K562 (cell line): Measurements from ENCODE around the gene TMEM131L. TPM values are rescaled to one million over a fixed set of nuclear protein-coding genes. Genes with fewer than 3 reads are reported as not detected.
A peak's percentile ranks its signal among the peaks of the same experiment; 100 is the strongest.

Experiments used
- ATAC-seq: fragments of 200-7000 bp; cut with Tn5 transposase; 3 replicates; pipeline ENCODE4 v1.9.1; 2020; ENCODE audit warnings: moderate library complexity
- BruUV-seq: library from RNA; stranded (reverse); fragments of 400-500 nt; replicated peaks from 2 replicates; lab custom pipeline; 2021; lab: Mats Ljungman, UMichigan
- CTCF ChIA-PET: fragments of 300-600 bp; formaldehyde crosslinking; extraction: SDS; loops from one replicate; lab custom pipeline; 2021; ENCODE audit warnings: low intra/inter-chr PET ratio; lab: Yijun Ruan, JAX
- POLR2A ChIA-PET: fragments of 300-600, 350-650 bp; sonication (Branson Sonifier 250); formaldehyde crosslinking; extraction: SDS; loops from one replicate; lab custom pipeline; 2021; ENCODE audit warnings: antibody characterized with exemption, inconsistent platforms; lab: Yijun Ruan, JAX
- DNase-seq, 4 experiments: peaks; one replicate each; pipeline versions ENCODE4 v3.0.0 to v3.0.0-alpha.2; 2011 to 2018; ENCODE audit warnings: low spot score in 3 of 4, mixed read lengths in 3 of 4; ENCODE audit errors: extremely low read depth in 1 of 4
- FAIRE-seq: peaks from 2 replicates; lab custom pipeline; 2011; peaks lifted over from hg19 to GRCh38; lab: Jason Lieb, UNC
- H2AFZ ChIP-seq: 2 replicates; pipeline ENCODE4 v1.6.0; 2011; ENCODE audit warnings: low read depth, low read length, control low read depth, inconsistent platforms
- H3K27ac ChIP-seq: fragments of 200-600 bp; 3 replicates; pipeline ENCODE4 v1.8.0; 2011; ENCODE audit warnings: low read depth, mild to moderate bottlenecking, control low read depth, inconsistent platforms, low read length, moderate library complexity, mixed read lengths; ENCODE audit errors: extremely low read depth
- H3K27me3 ChIP-seq, 2 experiments: fragments of 300-600 bp in 1 of 2; 2 replicates in 1 of 2; 3 replicates in 1 of 2; pipeline versions ENCODE4 v1.6.0 to v1.8.0; 2011; ENCODE audit warnings: inconsistent platforms in 2 of 2, low read length in 2 of 2, mild to moderate bottlenecking in 1 of 2, mixed read lengths in 1 of 2, moderate library complexity in 1 of 2; ENCODE audit not compliant: control insufficient read depth in 2 of 2, insufficient read depth in 2 of 2
- H3K36me3 ChIP-seq: fragments of 300-600 bp; 3 replicates; pipeline ENCODE4 v1.8.0; 2011; ENCODE audit warnings: mild to moderate bottlenecking, low read length, inconsistent platforms; ENCODE audit not compliant: control insufficient read depth, insufficient read depth
- H3K4me1 ChIP-seq, 2 experiments: fragments of 200-600 bp in 1 of 2; replicated peaks in 1 of 2; 2 replicates in 1 of 2; 3 replicates in 1 of 2; pipeline versions ENCODE4 v1.5.1 to v1.8.0; 2011; ENCODE audit warnings: inconsistent platforms in 2 of 2, low read length in 2 of 2, mild to moderate bottlenecking in 1 of 2, mixed read lengths in 1 of 2, moderate library complexity in 1 of 2; ENCODE audit not compliant: control insufficient read depth in 2 of 2, insufficient read depth in 2 of 2
- H3K4me2 ChIP-seq: 2 replicates; pipeline ENCODE4 v1.6.1; 2011; ENCODE audit warnings: low read length, control low read depth, inconsistent platforms, mixed read lengths; ENCODE audit not compliant: insufficient read depth
- H3K4me3 ChIP-seq: fragments of 200-600 bp; sonication (generic), shearing (Covaris generic); 2 replicates; pipeline ENCODE4 v1.5.1; 2016; ENCODE audit warnings: control low read depth, inconsistent platforms
- H3K79me2 ChIP-seq: fragments of 200-600 bp; 3 replicates; pipeline ENCODE4 v1.8.0; 2011; ENCODE audit warnings: low read length, inconsistent platforms; ENCODE audit not compliant: control insufficient read depth, insufficient read depth
- H3K9ac ChIP-seq, 2 experiments: 2 replicates each; pipeline versions ENCODE4 v1.6.0 to v1.6.1; 2011; ENCODE audit warnings: low read depth in 2 of 2, low read length in 2 of 2, control low read depth in 1 of 2, inconsistent platforms in 1 of 2, mild to moderate bottlenecking in 1 of 2, mixed read lengths in 1 of 2; ENCODE audit not compliant: insufficient read depth in 1 of 2
- H3K9me1 ChIP-seq: one replicate; pipeline ENCODE4 v1.6.0; 2011; ENCODE audit warnings: inconsistent platforms, mild to moderate bottlenecking, low read length, moderate library complexity; ENCODE audit not compliant: control insufficient read depth, insufficient read depth
- H3K9me3 ChIP-seq: replicated peaks from 2 replicates; pipeline ENCODE4 v1.5.1; 2011; ENCODE audit warnings: low read depth, low read length, inconsistent platforms; ENCODE audit not compliant: control insufficient read depth, insufficient read depth
- H4K20me1 ChIP-seq: replicated peaks from 2 replicates; pipeline ENCODE4 v1.6.1; 2011; ENCODE audit warnings: low read length, inconsistent platforms, mixed read lengths; ENCODE audit not compliant: control insufficient read depth, insufficient read depth
- NFIC ChIP-seq: fragments of 450-650 bp; IDR thresholded peaks from 2 replicates; pipeline ENCODE4 v1.6.1; 2017; ENCODE audit warnings: mild to moderate bottlenecking, inconsistent platforms
- SMAD3 ChIP-seq: fragments of 450-650 bp; formaldehyde crosslinking; conservative IDR thresholded peaks from 2 replicates; pipeline ENCODE4 v1.4.0; 2020; ENCODE audit warnings: mild to moderate bottlenecking
- SPI1 ChIP-seq: IDR thresholded peaks from 2 replicates; pipeline ENCODE4 v1.6.1; 2011; ENCODE audit warnings: low read depth, low read length, control low read depth, borderline replicate concordance
- ZBED1 ChIP-seq: IDR thresholded peaks from 2 replicates; pipeline ENCODE4 v1.6.1; 2014
- ZC3H8 ChIP-seq: fragments of 450-650 bp; IDR thresholded peaks from 2 replicates; pipeline ENCODE4 v1.6.1; 2017
- ZKSCAN3 ChIP-seq: fragments of 250-450 bp; sonication (Bioruptor Pico); IDR thresholded peaks from 2 replicates; pipeline ENCODE4 v1.4.0; 2020
- WGBS: fragments of 100-300 bp; shearing (Covaris generic); methylation state at CpG from one replicate; pipeline ENCODE4 v1.1.6; 2016; ENCODE audit warnings: low coverage, mixed read lengths; ENCODE audit not compliant: insufficient coverage; ENCODE audit errors: missing lambda C conversion rate; 5-methylcytosine and 5-hydroxymethylcytosine counted together
- in situ Hi-C: fragments of 300-500 bp; cut with MboI; formaldehyde crosslinking; loops from 4 replicates; pipeline ENCODE4 v1.15.0; 2018; ENCODE audit warnings: inconsistent platforms, mixed read lengths
- intact Hi-C: fragments of 100-400 bp; cut with micrococcal nuclease; formaldehyde crosslinking; loops from 2 replicates; pipeline ENCODE4 v1.14.2; 2022
- polyA plus RNA-seq, 8 experiments: library from polyadenylated mRNA; depleted of rRNA in 4 of 8; stranded (reverse) in 5 of 8; unstranded in 3 of 8; fragments of >200 nt; fragmentation: Nextera tagmentation in 2 of 8; fragmentation: Illumina TruSeq in 1 of 8; extraction: Ambion mirVana in 2 of 8; extraction: Trizol in 1 of 8; gene quantifications; 2 replicates each; pipeline versions ENCODE4 v1.2.1 to v1.2.3, GENCODE V29; 2011 to 2014; ENCODE audit warnings: inconsistent platforms in 1 of 8, missing spikeins in 1 of 8
- total RNA-seq, 7 experiments: library from RNA; depleted of rRNA in 6 of 7; stranded (reverse); fragments of >200 nt in 6 of 7; fragmentation: Illumina TruSeq in 2 of 7; extraction: Trizol in 2 of 7; gene quantifications; 2 replicates each; pipeline versions ENCODE4 v1.2.1 to v1.2.3, GENCODE V29; 2011 to 2021; ENCODE audit warnings: low replicate concordance in 1 of 7
- TF ChIP-seq, protein P1 (sequence below): sonication (generic); formaldehyde crosslinking; IDR thresholded peaks from 2 replicates; pipeline ENCODE4 v1.8.1; 2023; ENCODE audit warnings: mild to moderate bottlenecking, missing genetic modification reagents

TMEM131L gene
- total and polyA plus RNA-seq, 9 of the 15 experiments (the other 6 are each of a cell fraction or from before 2014, with no cell fraction given) = 1.2 to 20.8 (median 12.9) TPM

DNA sequence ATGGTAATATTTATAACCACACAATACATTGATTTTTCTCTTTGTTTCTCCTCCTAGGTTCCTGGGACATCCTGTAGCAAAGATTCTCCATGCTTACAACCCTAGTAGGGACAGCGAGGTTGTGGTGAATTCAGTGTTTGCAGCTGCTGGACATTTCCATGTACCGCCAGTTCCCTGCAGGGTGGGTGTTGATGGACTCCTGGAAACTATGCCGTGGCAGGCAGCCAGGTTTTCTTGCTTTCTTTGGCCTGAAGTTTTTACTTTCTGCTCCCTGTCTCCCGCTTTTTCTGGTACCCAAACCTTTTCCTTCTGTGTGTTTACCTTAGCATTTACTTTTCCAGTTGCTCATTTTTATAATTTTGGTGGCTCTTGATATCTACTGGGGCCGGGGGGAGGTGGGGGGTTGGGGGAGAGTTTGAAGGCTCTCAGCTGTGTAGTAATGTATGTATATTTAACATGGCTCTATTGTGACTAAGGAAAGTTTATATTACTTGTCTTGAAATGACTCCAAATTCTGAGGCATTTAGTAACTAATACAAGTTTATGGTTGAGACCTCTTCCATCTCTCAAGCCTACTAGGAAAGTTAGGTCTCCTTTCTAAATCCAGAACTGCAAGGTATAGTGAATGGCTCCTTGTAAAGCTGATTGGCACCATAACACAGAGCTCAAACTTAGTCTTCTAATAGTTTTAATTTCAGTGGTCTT lies 89.7 kb downstream of the TMEM131L start:
- TF ChIP-seq ZBED1 (no peak), SPI1 (no peak), SMAD3 (CRISPR knock-in tag) (no peak), ZKSCAN3 (CRISPR knock-in tag) (no peak), ZC3H8 (no peak), NFIC (peak; percentile 64)
- TF ChIP-seq, protein P1, sequence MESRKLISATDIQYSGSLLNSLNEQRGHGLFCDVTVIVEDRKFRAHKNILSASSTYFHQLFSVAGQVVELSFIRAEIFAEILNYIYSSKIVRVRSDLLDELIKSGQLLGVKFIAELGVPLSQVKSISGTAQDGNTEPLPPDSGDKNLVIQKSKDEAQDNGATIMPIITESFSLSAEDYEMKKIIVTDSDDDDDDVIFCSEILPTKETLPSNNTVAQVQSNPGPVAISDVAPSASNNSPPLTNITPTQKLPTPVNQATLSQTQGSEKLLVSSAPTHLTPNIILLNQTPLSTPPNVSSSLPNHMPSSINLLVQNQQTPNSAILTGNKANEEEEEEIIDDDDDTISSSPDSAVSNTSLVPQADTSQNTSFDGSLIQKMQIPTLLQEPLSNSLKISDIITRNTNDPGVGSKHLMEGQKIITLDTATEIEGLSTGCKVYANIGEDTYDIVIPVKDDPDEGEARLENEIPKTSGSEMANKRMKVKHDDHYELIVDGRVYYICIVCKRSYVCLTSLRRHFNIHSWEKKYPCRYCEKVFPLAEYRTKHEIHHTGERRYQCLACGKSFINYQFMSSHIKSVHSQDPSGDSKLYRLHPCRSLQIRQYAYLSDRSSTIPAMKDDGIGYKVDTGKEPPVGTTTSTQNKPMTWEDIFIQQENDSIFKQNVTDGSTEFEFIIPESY (CRISPR knock-in tag) = peak; percentile 91
- H3K9me3 ChIP-seq = no peaks in the 10 kb centered on the region; the same call in 1 of the 2 replicates
- no peaks in the 10 kb centered on the region for H3K27me3 ChIP-seq
- H3K27ac ChIP-seq = no peak overlapping the region
- ChIA-PET POLR2A (interaction anchor here (0.7 to 1.4 kb wide), 3 partner anchors 10 to 14 kb away, joined by 4 to 7 read pairs (median 4); no protein-coding TSS in a partner anchor), CTCF (no interaction called here)
- DNase-seq (peak in 1 of 4 experiments; percentile 25), FAIRE-seq (peak; percentile 66), ATAC-seq (peak; percentile 57; the same call in 1 of the 3 replicates)
- peaks cover 29% of the 10 kb centered on the region for H3K36me3 ChIP-seq
- no peak overlapping the region for H3K9ac ChIP-seq
- BruUV-seq = no TSS peak
- H4K20me1 ChIP-seq = no peaks in the 10 kb centered on the region
- no peaks in the 10 kb centered on the region for H3K9me1 ChIP-seq
- 0 out of 3 replicates have a peak, but pooled peaks cover 2% of the 10 kb centered on the region for H3K79me2 ChIP-seq
- no peak overlapping the region for H3K4me3 ChIP-seq
- WGBS = 66% methylated on average over 4 of the region's 5 CpGs
- H3K4me1 ChIP-seq = no peaks in the 10 kb centered on the region
- no peak overlapping the region for H3K4me2 ChIP-seq
- no peak overlapping the region for H2AFZ ChIP-seq
- intact Hi-C loops = no loop called here
- in situ Hi-C loops = no loop called here
